Kidney (tissue), 14 donors: Measurements from ENCODE around the gene LRRC32. TPM values are rescaled to one million over a fixed set of nuclear protein-coding genes. Genes with fewer than 3 reads are reported as not detected.
"Not testable (repeated sequence)": the region's sequence is repeated elsewhere in the genome, so short reads cannot be mapped to it uniquely, and the experiment has no call there.

ENCODE experiments used
- DNase-seq, 5 donors: peaks; one replicate each; pipeline ENCODE4 v3.0.0-alpha.2; 2013 to 2020
- FAIRE-seq: peaks from 2 replicates; lab custom pipeline; 2012; peaks lifted over from hg19 to GRCh38; lab: Jason Lieb, UNC
- H3K27ac ChIP-seq, 2 donors: one replicate each; pipeline ENCODE4 v1.7.0; 2013; ENCODE audit warnings: low read depth in 2 of 2, low read length in 2 of 2, inconsistent platforms in 1 of 2
- H3K27me3 ChIP-seq: one replicate; pipeline ENCODE4 v1.7.1; 2013; ENCODE audit warnings: low read length, inconsistent platforms; ENCODE audit not compliant: control insufficient read depth, insufficient read depth
- H3K36me3 ChIP-seq, 3 donors: one replicate each; pipeline versions ENCODE4 v1.7.0 to v1.7.1; 2013; ENCODE audit warnings: low read length in 3 of 3, control low read depth in 1 of 3, inconsistent platforms in 1 of 3; ENCODE audit not compliant: insufficient read depth in 3 of 3, control insufficient read depth in 2 of 3
- H3K4me1 ChIP-seq, 3 donors: one replicate each; pipeline versions ENCODE4 v1.7.0 to v1.7.1; 2013; ENCODE audit warnings: low read length in 3 of 3, inconsistent platforms in 1 of 3, low read depth in 1 of 3; ENCODE audit not compliant: control insufficient read depth in 2 of 3, insufficient read depth in 2 of 3
- H3K4me3 ChIP-seq, 3 donors: one replicate each; pipeline versions ENCODE4 v1.7.0 to v1.8.1; 2013; ENCODE audit warnings: low read length in 3 of 3, control low read depth in 1 of 3, inconsistent platforms in 1 of 3
- H3K9ac ChIP-seq, 3 donors: one replicate each; pipeline versions ENCODE4 v1.7.0 to v1.7.1; 2013; ENCODE audit warnings: low read length in 3 of 3, control low read depth in 1 of 3, inconsistent platforms in 1 of 3
- H3K9me3 ChIP-seq, 3 donors: one replicate each; pipeline versions ENCODE4 v1.7.0 to v1.7.1; 2013; ENCODE audit warnings: low read length in 3 of 3, control low read depth in 1 of 3, inconsistent platforms in 1 of 3; ENCODE audit not compliant: control insufficient read depth in 2 of 3, insufficient read depth in 1 of 3
- CTCF ChIP-seq: IDR thresholded peaks from 3 replicates; pipeline ENCODE4 v1.5.1; 2012; ENCODE audit warnings: mild to moderate bottlenecking, moderate library complexity, borderline replicate concordance; ENCODE audit not compliant: insufficient read depth; ENCODE audit errors: extremely low read depth
- intact Hi-C: fragments of 100-400 bp; cut with DNase I; formaldehyde crosslinking; loops from one replicate; pipeline ENCODE4 v1.11.1; 2022
- polyA plus RNA-seq: library from polyadenylated mRNA; stranded (reverse); fragments of 350-450 nt; fragmentation: Illumina TruSeq; extraction: RNeasy Lipid Tissue Mini Kit (QIAGEN cat#74804); gene quantifications from one replicate; pipeline ENCODE4 v1.2.3, GENCODE V29; 2014; ENCODE audit warnings: low read depth, low replicate concordance; ENCODE audit not compliant: insufficient read depth
- total RNA-seq: library from RNA; stranded (reverse); fragmentation: NEBNext Ultra II Directional; extraction: Animal tissue kit (Norgen Biotek cat#: 25700); gene quantifications from one replicate; pipeline ENCODE4 v1.2.1, GENCODE V29; 2021
- donor health status: control.
- donor health status: control.
- donor health status: control.
- donor health status: control.
- donor health status: control.
- donor health status: DM: yes; HTN: yes; CAD: no.
- donor health status: Normal renal cell carcinoma (clear cell type).

LRRC32 gene
- total and polyA plus RNA-seq, 2 donors from 2014 or later, result 105 to 136 TPM

- Histone ChIP-seq H3K9me3 (peaks cover 0 to 8% (median 0%) of the 10 kb centered on the region in 3 donors), H3K27ac (peak overlapping the region in 1 of 2 donors; percentile 5), H3K4me3 (no peak overlapping the region), H3K9ac (no peak overlapping the region), H3K4me1 (no peaks in the 10 kb centered on the region), H3K36me3 (no peaks in the 10 kb centered on the region), H3K27me3 (no peaks in the 10 kb centered on the region)
- intact Hi-C loops, result no loop called here
- DNase-seq (peak in 3 of 5 donors; percentile 49 to 90 (median 78)), FAIRE-seq (no peak)
- no peak for TF ChIP-seq CTCF
These were observed 48.7 kb downstream of the LRRC32 start for GRCh38 chr11:76621868-76622267.

- no peak overlapping the region for H3K4me3 ChIP-seq
- no peak for TF ChIP-seq CTCF
- intact Hi-C loops, result no loop called here
- FAIRE-seq (no peak), DNase-seq (no peak)
- no peak overlapping the region for H3K9ac ChIP-seq
- no peaks in the 10 kb centered on the region for H3K36me3 ChIP-seq
- H3K27me3 ChIP-seq, result no peaks in the 10 kb centered on the region
- H3K27ac ChIP-seq, result peak overlapping the region in 1 of 2 donors; percentile 5
- peaks cover 0 to 8% (median 0%) of the 10 kb centered on the region in 3 donors for H3K9me3 ChIP-seq
- no peaks in the 10 kb centered on the region for H3K4me1 ChIP-seq
These were observed 49.1 kb downstream of the LRRC32 start for GRCh38 chr11:76621466-76621865.

GRCh38 chr11:76620489-76620888 is 50.1 kb downstream of the LRRC32 start:
- Histone ChIP-seq H3K36me3 (no peaks in the 10 kb centered on the region), H3K4me3 (no peak overlapping the region), H3K27me3 (no peaks in the 10 kb centered on the region), H3K9ac (no peak overlapping the region), H3K27ac (no peak overlapping the region), H3K9me3 (peaks cover 0 to 2% (median 0%) of the 10 kb centered on the region in 3 donors), H3K4me1 (peaks cover 0 to 4% (median 0%) of the 10 kb centered on the region in 3 donors)
- no peak for TF ChIP-seq CTCF
- intact Hi-C loops, result no loop called here
- DNase-seq (no peak), FAIRE-seq (no peak)

GRCh38 chr11:76619801-76620200 is 50.7 kb downstream of the LRRC32 start:
- H3K9ac ChIP-seq, FAIRE-seq, intact Hi-C loops, H3K27ac ChIP-seq, H3K4me3 ChIP-seq, H3K27me3 ChIP-seq, H3K4me1 ChIP-seq, H3K36me3 ChIP-seq, DNase-seq, H3K9me3 ChIP-seq: not testable (repeated sequence)
